Skin of body (tissue), 3 donors: ENCODE data around the gene CMYA5. TPM values are rescaled to one million over a fixed set of nuclear protein-coding genes. Genes with fewer than 3 reads are reported as not detected.
A peak's percentile ranks its signal among the peaks of the same experiment; 100 is the strongest.

Source experiments
- DNase-seq: peaks from one replicate; lab custom pipeline; 2025; lab: John Stamatoyannopoulos, UW
- small RNA-seq: library from RNA; depleted of rRNA; stranded (forward); fragments of <200 nt; gene quantifications from one replicate; pipeline ENCODE3, GENCODE V24; 2014; ENCODE audit warnings: low replicate concordance
- total RNA-seq: library from RNA; depleted of rRNA; stranded (reverse); fragments of >200 nt; gene quantifications from one replicate; pipeline ENCODE4 v1.2.3, GENCODE V29; 2014

CMYA5 gene
- total RNA-seq, 1 donor from 2014 or later, result 52.9 TPM

GRCh38 chr5:79834098-79834753 lies 144.6 kb downstream of the CMYA5 start:
- no peak for DNase-seq

DNA sequence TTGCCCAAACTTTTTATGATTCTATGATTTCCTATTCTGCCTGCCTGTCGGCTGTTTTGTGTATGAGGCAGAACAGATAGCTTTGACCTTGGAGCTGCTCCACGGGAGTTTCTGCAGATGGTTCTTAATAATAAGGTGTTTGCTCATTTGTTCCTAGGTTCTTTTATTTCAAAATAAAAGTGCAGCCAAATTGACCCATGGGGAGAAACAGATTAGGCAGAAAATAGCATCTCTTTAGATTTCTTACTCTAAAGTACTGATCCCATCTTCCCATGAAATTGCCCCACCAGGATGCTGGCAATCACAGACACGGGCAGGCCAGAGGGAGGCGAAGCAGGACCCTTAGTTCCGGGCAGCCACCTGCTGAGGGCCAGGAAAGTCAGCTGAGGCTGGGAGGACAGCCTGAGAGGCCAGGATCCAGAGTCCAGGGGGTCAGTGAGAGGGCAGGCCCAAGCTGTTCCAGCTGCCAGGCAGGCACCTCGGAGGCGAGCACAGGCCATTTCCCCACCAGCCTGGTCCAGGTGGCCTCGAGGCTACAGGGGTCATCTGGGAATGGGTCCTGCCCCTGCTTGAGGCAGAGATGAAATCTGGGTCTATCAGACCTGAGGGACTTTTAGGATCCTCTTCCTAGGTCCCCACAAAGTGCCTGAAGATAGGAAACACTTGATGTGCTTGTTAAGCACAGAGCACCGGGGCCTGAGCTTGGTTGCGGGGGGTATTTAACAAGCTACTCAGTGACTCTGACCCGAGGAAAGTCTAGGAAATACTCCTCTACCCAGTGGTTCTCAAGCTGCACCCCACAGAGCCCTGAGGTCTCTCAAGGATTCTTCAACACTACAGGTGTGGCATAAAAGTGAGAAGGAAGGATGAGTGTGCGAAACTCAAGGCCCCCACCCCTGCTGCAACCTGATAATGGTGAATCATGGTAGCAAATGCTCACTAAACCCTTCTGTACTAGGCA lies 145.4 kb downstream of the CMYA5 start:
- no peak for DNase-seq

DNA sequence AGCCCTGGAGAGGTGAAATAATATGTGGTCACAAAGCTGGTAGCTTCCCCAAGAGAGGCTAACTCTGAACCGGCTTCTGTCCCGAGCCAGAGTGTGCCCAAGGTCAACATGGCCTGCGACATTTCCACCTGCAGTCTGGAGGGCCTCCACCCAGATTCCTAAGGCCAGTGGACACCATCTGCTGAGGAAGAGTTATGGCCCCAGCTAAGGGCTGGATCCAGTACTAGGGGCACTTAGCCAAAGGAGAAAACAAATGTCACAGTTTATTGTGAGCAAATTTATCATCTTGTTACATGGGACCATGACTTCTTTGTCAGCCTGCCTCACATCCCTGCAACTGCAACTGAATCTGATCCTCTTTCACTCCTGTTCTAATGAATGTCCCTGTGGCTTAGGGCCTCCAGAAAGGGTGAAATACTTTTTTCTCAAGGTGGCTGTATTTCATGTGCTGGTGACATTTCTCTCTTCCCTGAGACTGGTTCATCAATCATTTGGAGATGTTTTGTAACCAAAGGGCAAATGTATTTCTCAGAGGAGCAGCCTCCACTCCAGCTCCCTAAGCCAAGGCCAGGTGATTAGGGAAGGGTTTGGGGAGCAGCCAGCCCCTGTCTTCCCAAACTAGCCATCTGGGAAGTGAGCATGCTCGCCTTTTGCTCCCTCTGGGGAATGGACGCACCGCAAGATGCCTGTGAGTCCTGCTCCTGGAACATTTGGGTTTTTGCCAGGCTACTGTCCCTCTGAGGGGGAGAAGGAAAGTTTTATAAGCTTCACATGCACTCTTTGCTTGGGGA lies 148.3 kb downstream of the CMYA5 start:
- DNase-seq, result no peak

DNA sequence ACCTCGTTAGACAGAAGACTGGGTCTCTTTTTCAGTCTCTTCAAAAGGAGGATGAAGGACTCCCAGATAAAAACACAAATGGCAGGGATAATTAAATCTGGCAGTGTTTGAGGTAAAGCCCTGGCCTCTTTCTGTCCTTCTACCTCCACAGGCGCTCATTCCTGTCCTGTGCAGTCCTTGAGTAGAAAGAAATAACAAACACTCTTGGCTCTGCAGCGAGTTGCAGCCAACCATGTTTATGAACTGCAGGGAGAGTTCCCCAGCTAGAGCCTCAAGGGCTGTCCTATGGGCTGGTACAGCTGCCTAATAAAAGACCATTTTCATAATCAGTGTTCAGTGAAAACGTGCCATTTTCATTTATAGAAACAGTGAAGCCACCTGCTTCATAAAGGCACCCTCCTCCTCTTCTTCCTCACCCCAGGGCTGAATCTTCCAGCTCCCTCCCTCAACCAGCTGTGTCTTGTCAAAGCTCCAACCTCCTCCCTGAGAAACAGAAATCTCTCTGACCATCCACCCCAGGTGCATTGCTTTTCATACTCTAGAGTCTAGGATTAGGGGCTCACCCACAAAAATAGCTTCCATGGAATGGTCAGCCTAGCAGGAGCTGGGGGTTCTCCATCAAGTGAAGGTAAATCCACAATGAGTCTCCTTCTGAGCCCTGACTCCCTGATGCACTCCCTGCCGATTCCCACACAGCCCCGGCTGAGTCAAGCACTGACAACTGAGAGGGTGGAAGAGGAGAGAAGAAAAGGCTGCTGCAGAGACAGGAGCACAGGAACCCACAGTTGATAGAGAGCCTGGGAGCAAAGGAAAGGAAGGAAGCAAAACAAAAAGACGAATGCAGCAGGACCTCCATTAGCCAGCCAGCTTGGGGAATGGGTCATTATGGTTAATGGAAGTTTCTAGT lies 150.7 kb downstream of the CMYA5 start:
- DNase-seq, result no peak

DNA sequence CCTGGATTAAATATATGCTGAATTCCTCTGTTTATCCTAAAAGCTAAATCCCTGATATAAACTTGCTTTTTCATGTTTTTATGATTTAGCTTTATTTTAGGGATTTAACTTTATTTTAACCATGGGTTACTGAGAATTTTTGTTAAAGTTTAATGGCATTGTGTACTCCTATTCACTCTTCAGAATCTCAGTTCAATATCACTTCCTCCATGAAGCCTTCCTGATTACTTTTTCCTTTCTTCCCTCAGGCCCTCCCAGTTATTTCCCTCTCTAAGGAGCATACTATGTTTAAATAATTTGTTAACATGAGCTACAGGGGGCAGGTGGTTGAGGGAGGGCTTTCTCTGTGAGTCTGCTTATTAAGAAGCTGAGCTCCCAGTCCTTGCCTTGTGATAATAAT lies 151.5 kb downstream of the CMYA5 start:
- DNase-seq, result no peak

GRCh38 chr5:79842006-79842881 lies 152.6 kb downstream of the CMYA5 start:
- DNase-seq, result no peak

GRCh38 chr5:79842991-79843390 lies 153.4 kb downstream of the CMYA5 start:
- no peak for DNase-seq

DNA sequence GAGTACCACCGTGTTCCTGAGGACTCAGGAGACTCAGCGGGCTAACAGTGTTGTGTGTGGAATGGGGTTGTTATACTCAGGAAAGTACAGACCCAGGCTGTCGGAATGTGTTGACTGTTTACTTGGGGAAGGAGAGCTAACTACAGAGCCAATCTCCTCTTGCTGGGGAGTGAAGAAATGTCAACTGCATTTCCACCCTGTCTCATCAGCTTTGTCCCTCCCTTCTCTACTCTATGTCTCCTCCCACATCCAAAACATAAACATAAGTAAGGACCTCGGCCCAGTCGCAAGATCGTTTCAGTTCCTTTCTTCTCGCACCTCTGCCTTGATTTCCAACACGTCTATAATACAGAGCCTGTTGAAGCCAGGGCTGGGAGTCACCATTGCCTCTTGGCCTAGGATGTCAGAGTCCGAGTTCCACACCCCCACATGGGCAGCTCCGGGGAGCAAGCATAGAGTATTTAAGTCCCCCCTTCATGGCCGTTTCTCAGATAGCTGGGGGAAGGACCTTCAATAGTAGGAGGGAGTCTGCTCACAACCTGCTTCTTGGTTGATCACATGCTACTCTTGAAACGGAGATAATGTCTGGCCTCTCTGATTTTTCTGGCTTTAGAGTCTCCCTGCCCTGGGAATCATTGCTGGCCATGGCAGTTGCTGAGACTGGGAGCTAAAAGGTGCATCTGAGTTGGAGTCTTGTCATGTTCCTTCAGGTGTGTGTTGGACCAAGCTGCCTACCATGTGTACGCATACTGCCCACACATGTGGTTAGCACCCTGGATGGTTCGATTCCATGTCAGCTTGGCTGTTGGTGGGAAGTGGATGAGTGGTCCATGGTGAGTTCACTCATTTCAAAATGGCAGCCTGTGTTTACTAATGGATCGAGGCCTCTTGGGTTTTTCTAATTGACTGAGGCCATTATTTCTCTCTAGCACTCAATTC lies 154.1 kb downstream of the CMYA5 start:
- no peak for DNase-seq

- DNase-seq, result no peak
These were observed 154.9 kb downstream of the CMYA5 start for GRCh38 chr5:79844571-79844970.

DNA sequence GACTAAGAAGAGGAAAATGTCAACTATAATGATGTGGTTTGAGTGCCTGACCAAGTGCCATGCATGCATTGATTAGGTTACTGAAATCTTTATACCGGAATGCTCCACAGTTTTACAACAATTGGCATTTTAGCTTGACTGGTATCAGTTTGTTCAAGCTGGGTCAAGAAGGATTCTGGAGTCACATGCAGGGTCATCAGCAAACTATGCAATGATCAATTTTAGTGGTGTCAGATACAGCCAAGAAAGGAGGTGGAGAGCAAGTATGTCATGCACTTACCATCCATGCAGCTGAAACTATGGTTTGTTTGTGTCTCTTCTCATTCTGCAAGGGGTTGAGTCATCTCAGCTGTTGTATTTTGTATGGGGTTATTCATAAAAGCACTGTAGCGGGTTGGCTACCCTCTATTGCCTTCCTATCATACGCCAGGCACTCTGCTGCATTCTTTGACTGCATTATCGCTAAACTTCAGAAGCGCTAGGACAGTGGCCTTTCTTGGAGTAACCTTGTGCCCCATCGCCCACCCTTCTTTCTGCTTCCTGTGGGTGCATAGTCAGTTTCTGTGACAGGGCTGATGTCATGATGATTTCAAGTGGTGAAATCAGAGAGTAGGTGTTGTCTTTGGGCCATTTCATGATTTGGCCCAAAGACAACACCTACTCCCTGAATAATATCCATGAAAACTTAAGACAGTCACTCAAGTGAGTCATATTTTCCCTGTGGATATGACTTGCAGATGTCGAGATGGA lies 156.0 kb downstream of the CMYA5 start:
- DNase-seq, result no peak

- DNase-seq, result peak; percentile 34
These were observed 156.5 kb downstream of the CMYA5 start for GRCh38 chr5:79846198-79846521.

DNA sequence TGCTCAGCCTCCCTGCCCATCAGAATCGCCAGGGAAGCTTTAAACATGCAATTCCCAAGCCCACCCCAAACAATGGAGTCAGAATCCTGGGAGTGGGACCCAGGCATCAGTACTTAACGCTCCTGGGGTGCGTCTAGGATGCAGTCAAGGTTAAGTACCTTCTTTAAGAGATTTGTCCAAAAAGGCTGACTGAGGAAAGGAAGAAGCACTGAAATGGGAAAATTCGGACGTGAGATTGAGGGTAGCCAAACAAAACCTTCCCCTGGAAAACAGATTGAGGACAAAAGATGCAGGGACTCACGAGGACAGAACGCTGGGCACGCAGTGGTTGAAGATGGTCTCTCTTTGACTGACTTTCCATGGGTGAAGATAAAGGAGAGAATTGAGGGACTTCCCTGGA lies 157.9 kb downstream of the CMYA5 start:
- no peak for DNase-seq

DNA sequence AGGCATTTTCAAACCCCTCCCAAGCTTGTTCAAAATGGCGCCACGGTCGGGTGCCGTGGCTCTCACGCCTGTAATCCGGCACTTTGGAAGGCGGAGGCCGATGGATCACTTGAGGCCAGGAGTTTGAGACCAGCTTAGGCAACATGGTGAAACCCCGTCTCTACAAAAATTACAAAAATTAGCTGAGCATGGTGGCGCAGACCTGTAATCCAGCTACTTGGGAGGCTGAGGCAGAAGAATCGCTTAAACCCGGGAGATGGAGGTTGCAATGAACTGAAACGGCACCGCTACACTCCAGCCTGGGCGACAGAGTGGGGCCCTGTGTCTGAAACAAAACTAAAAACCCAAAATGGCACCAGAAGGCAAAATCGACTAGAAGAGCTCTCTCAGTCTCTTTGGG lies 159.4 kb downstream of the CMYA5 start:
- DNase-seq, result no peak

Small RNA genes lying within 50 kb of the gene (small RNA-seq; reads per million reads assigned to genes)
- gene AC008496.1, result not detected

Other genes with a start within 250 kb of the CMYA5 start
- gene HOMER1, start 175.7 kb upstream of the CMYA5 start, total RNA-seq, result 20.3 TPM
- gene TENT2, start 77.4 kb upstream of the CMYA5 start, total RNA-seq, result 78.8 TPM